RPMI8226 (cell line): ENCODE measurements around the gene KCNJ6.
"Not testable (repeated sequence)": the region's sequence is repeated elsewhere in the genome, so short reads cannot be mapped to it uniquely, and the experiment has no call there.

ENCODE experiments used
- DNase-seq: peaks from one replicate; pipeline ENCODE4 v3.0.0-alpha.2; 2015

KCNJ6 gene

DNA sequence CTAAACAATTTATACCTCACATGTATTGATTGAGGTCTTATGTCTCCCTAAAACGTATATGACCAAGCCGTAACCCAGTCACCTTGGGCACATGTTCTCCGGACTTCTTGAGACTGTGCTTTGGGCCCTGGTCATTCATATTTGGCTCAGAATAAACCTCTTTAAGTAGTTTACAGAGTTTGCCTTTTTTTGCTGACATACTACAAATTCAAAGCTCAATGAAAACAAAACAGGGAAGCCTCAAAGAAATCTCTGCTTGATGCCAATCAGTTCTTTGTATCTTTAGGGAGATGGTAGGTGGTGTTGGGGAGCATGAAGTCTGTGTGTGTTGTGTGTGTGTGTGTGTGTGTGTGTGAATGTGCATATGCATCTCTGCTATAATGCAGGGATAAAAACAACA is 247.0 kb downstream of the KCNJ6 start:
- DNase-seq, result no peak

DNA sequence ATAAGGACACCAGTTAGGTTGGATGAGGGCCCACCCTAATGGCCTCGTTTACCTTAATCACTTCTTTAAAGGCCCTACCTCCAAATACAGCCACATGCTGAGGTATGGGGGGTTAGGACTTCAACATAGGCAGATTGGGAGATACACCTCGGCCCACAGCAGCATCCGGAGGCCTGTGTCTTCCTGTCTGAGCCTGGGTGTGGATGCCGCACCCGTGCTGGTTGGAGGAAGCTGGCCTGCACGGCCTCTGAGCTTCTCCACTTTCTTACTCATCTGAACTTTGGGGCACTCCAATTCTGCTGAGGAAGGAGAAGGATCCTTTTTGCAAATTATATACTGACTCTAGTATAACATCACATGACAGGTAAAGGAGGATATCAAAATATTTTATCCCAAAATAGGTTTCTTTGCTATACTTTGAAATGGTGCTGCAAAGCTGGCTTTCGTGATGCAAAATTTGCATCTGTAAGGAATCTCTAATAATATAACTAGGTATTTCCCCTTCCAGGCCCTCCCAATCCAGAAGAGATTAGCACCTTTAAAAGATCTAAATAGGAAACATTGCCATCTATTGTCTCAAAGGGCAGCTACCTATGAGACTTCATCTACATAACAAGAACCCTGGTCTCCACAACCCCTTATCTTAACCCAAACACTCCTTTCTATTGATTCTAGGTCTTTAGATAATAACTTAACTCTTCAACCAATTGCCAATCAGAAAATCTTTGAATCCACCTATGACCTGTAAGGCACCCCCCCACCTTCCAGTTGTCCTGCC is 247.6 kb downstream of the KCNJ6 start:
- DNase-seq, result no peak

DNA sequence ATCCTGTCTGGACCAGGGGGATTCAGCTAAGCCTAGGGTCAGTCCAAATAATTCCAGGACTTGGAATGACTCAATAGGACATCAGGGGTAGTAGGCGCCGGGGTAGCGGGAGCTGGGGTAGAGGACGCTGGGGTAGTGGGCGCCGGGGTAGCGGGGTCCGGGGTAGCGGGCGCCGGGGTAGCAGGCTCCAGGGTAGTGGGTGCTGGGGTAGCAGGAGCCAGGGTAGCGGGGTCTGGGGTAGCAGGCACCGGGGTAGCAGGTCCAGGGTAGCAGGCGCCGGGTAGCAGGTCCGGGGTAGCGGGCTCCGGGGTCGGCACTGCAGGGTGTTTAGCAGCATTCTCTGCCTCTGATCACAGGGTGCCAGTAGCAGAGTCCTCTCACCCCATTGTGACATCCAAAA is 248.9 kb downstream of the KCNJ6 start:
- DNase-seq, result no peak

DNA sequence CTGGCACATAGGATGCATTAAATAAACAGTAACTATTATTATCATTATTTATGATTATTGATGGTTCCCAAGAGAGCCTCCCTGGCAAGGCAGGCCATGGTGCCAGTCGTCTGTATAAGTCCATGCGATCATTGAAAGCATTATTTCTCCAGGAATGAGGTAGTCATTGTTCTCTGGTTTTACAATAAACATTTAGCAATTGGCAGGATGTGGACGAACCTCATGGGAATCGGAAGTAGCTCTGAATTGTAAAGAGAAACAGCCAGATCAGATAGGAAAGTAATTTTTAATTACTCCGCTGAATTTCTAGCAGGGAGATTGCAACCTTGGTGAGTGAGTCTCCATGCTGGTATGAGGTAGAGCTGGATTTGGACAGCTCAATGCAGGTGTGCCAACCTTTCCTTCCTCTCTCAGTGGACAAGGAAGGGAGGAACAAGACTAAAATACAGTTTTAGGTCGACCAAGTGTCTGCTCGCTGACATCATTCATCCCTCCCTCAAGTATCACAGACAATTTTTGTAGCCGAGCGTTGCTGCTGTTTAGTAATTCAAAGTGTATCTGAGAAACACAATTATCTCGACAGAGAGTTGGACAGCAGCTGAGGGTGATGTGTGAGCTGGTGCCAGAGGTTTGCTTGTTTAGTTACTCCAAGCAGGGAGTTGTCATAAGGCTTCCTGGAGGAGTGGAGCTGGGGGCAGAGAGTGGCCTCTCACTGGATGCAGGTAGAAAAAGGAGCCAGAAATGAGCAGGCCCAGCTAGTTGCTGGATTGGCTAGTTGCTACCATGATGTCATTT is 250.8 kb downstream of the KCNJ6 start:
- no peak for DNase-seq

DNA sequence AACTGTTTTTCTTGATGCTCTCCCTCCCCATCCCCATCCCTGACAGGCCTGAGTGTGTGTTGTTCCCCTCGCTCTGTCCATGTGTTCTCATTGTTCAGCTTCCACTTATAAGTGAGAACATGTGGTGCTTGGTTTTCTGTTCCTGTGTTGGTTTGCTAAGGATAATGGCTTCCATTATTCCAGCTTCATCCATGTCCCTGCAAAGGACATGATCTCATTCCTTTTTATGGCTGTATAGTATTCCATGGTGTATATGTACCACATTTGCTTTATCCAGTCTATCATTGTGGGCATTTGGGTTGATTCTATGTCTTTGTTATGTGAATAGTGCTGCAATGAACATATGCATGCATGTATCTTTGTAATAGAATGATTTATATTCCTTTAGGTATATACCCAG is 254.0 kb downstream of the KCNJ6 start:
- not testable (repeated sequence) for DNase-seq

DNA sequence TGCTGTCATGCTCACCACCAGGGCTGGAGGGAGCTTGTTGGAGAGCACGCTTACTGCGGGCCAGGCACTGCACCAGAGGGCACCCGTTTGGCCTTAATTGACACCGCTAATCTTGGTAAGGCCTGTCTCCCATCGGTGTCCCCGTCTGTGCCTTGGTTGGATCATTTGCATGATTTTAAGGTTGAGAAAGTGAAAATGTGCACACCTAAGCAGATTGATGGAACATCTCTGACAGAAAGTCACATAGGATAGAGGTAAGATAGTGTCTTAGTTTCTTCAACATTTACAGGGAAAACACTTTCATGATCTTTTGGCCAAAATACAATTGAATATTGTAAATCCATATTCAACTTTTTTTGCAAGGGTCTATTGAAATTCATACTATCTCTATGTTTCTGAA is 255.5 kb downstream of the KCNJ6 start:
- no peak for DNase-seq

DNA sequence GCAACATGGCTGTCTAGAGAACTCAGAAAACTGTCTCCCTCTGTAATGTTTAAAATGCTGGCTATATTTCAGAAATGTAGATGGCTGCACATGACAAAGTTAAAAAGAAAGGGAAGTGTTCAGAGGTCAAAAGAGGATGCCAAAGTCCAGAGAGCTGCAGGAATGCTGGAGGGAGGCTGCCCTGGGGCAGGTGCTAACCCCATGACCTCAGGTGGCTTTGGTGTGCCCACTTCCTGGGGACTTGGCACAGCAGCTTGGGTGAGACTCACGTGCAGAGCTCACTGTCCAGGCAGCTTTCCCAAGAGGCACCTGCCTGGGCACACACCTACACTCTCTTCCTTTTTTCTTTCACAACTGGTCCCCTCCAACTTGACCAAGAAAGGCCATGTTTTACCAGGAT is 256.4 kb downstream of the KCNJ6 start:
- DNase-seq, result no peak

DNA sequence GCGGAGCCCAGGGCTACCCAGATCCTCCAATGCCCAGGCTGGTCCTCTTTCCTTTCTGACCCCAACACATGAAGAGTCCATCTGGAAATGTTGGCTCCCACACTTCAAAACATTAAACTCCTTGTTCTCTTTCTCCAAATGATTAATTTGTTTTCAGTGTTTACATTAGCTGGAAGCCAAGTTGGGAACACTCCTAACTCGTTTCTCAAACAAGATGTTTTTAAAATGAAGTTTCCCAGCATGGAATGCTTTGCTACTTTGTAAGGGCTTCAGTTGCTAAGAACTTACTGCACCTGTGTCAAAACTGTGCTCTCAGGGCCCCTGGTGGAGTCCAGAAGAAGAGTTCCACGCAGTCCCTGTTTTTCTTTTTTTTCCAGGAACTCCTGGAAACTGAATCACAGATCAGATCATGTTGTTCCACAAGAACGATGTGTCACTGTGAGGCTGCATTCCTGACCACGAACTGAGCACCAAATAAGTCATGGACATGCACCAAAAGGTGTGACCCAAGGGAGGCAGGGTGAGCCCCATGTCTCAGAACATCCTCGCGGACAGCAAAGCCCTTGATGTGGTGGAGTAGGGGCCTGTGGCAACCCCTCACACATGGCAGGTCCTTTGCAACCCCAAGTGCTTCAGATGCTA is 257.3 kb downstream of the KCNJ6 start:
- DNase-seq, result no peak

DNA sequence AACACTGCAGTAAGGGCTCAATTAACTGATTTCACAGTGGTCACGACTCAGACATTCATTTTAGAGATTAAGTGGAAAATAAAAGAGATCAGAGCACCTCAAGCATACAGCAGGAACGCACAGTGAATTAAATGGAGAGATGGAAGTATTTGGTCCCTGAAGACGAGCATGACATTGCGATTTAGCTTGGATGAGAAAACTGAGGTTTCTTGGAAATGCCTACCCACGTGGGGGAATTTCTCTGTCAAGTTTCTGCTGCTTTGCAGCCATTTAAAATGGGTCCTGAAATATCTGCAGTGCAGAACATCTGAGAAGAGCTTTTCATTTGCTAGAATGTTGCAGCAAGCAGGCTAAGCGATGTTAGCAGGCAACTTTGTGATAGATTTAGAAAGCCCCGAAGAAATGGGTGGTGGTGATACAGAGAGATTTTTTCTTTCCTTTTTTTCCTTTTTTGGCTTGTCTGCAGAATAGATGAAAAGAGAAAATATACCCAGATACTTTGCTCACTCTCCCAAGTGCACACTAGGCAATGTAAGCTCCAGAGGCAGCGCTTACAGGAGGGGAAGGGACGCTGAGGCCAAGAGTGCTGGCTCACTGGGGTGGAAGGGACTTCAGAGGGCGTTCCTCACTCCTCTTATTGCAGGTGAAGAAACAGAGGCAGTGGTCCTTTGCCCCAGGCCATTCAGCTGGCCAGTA is 258.0 kb downstream of the KCNJ6 start:
- no peak for DNase-seq

DNA sequence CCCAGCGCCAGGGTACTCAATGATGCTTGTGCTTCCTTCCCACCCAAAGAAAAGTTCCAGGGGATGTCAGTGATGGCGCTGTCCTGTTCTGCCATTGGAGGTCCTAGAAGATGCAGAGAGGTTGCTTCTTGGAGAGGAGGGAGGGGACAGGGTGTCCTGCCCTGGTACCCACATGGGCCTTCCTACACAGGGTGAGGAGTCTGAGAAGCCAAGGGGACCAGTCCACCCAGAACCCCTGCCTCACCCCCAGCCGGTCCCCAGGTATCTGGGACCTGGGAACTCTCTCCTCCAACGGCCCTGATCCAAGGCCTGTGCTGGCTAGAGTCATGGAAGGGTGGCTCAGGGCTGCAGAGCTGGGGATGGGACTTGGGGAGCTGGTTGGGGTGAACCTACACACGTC is 259.4 kb downstream of the KCNJ6 start:
- DNase-seq, result no peak

DNA sequence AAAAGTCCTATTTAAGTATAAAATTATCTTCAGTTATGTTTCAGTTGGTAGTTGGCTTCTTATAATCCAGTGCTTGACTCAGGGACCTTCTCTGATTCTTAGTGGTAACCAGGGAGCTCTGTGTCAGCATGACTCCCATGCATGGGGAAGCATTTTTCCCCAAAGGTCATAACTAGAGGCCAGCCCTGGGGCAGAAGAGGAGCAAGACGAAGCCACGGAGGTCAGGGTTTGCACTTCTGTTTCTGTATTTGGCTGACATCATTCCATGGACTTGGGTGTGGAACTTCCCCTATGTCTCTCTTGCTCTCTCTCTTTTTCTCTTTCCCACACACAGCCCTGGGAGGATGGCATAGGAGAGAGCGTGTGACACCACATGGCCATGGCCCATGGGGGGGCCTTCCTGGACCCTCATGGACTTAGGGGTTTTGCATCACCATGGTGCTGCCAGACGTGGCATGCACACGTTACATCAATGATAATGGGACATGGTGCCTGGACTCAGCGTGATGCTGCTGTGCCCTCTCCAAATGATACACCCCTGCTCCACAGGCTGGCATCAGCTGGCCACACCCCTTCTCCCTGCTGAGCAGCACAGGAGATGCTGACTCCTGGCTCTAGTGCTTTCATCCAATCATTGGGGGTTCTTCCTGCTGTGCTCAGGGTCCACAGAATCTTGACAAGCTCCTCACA is 260.5 kb downstream of the KCNJ6 start:
- no peak for DNase-seq

DNA sequence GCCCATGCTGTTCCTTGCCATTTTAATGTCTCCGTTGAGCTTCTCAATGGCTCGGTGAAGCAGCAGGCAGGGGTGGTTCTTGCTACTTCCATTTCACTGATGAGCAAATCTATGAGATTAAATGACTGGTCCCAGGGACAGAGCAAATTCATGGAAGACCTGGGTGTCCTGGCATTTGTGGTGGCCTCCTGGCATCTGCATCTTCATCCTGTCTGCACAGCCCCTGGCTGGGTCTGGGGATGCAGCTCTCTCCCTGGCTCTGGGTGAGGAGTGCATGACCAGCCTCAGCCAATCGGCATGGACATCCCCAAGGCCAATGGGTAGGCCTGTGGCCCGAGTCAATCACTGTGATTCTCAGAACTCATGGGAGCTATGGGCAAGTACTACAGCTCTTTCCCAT is 261.7 kb downstream of the KCNJ6 start:
- DNase-seq, result no peak

DNA sequence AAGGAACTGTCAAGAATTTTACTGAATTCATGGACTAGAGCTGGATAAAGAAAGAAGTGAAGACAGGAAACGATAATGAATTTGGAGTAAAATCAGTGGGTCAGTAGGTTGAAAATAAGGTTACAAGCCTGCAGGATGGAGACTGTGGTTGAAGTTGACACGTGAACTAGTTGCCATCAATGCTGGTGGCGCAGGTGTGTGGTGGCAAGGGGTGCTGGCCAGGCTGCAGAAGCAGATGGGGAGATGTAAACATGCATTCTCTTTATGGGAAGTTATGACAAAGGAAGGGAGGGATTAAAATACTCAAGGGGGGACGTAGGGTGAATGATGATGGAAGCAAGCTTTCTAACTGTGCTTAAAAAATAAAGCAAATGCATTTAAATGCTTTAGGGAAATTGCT is 263.1 kb downstream of the KCNJ6 start:
- DNase-seq, result no peak

DNA sequence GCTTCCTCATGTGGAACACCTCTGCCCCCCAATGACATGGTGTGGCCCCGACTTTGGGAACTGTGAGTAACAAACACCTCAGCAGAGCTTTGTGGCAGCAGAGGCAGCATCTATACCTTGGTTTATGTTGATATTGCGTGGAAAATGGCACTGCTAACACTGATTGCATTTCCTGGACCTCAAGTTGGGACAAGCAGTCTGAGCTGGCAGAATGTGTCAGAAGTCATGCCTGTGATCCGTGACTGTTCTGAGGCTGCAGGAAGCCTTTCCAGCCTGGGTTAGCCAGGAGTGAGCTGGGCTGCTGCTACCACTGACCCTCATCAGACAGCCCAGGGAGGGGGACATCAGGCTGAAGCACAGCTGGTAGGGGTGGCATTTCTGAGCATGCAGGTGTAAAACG is 268.5 kb downstream of the KCNJ6 start:
- DNase-seq, result no peak

DNA sequence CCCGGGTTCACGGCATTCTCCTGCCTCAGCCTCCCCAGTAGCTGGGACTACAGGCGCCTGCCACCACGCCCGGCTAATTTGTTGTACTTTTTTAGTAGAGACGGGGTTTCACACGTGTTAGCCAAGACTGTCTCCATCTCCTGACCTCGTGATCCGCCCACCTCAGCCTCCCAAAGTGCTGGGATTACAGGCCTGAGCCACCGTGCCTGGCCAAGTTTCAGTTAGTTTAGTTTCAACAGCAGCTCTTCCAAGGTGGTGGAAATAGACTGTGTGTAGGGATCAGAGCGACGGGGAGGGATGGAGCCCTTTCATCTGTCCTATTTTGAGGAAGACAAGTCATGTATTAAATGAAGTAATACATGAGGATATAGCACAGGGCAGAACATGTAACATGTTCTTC is 269.5 kb downstream of the KCNJ6 start:
- DNase-seq, result not testable (repeated sequence)

DNA sequence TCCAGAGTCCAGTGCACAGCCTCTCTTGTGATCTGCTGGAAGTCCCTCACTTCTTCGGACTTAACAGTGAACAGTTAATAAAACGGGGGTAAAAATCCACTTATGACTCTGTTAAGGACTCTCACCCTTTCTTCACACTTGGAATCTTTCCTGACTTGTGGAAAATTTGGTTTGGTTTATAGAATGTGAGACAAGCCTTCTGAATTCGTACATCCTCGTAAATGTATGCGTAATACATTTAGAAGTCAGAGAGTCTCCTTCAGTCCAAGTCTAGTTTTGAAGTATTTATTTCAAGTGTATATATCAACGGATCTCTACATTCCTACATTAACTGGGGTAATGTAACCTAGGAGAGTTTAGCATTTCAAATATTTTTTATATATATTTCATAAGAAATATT is 270.4 kb downstream of the KCNJ6 start:
- DNase-seq, result no peak

DNA sequence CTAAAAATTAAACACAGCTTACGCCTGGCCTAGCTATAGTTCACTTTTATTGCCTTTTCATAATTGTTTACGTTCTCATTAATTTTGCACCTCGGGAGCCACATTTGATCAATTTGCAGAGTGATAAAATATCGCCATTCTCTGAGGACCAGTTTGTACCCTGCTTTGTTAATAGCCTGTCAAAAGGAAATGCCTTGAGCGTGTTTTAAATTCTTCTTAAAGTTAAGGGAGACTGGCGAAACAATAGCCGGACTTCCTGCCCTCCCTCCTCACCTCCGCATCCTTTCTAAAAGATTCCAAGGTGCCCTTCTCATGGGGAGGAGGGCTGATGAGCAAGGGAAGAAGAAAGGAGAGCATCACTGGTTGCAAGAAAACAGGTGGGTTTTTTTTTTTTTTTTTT is 271.6 kb downstream of the KCNJ6 start:
- no peak for DNase-seq

DNA sequence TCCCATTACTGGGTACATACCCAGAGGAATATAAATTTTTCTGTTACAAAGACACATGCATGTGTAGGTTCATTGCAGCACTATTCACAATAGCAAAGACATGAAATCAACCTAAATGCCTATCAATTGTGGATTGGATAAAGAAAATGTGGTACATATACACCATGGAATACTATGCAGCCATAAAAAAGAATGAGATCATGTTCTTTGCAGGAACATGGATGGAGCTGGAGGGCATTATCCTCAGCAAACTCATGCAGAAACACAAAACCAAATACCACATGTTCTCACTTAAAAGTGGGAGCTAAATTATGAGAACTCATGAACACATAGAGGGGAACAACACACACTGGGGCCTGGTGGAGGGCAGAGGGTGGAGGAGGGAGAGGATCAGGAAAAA is 272.4 kb downstream of the KCNJ6 start:
- not testable (repeated sequence) for DNase-seq

DNA sequence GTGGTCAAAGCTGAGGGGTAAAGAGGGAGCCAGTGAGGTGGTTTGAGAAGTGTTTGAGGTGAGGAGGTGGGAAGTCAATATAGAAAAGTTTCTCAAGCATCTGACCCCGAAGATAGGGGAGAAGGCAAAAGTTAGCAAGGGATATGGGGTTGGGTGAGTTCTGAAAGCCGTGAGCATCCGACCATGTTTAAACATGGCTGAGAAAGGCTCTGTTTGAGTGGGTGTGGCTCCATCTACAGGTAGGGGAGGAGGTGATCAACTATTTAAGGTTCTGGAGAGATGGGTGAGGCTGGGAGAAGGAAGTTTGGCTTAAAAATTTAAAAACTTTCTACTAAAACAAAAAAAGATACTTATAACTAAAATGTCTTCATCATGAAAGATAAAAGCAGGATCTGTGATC is 273.8 kb downstream of the KCNJ6 start:
- peak; percentile 49 for DNase-seq

DNA sequence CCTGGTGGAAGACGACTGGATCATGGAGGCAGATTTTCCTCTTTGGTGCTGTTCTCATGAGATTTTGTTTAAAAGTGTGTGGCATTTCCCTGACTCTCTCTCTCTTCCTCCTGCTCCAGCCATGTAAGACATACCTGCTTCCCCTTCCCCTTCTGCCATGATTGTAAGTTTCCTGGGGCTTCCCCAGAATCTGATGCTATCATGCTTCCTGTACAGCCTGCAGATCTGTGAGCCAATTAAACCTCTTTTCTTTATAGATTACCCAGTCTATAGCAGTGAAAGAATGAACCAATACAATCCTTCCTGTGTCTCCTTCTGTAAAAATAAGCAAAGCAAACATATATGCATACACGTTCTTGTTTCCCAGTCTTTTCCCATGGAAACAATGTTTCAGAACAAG is 276.5 kb downstream of the KCNJ6 start:
- no peak for DNase-seq

DNA sequence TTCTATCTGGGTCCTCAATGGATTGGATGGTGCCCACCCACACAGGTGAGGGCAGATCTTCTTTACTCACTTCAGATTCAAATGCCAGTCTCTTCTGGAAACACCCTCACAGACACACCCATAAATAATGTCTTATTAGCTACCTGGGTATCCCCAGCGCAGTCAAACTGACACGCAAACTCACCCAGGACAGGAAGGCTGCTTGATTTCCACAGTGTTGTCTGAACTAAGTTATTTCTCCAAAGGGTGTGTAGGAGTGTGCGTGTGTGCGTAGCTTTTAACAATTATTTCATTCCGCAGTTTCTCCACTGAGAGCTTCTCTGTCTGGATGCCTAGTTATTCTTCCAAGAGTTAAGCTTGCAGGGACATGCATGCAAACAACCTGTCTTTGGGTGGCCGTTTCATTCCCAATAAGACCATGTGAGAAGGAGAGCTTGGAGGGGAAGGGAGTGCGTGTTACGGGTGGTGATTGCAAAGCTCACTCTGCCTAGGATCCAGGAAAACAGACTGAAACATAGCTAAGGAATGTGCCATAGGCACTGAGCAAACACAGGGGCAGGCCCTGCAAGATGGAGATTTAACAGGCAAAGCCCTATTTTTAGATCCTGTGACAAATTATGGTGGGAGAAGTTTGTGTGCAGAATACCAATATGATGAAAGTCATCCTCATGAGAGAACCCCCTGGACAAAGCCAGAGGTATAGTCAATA is 280.0 kb downstream of the KCNJ6 start:
- no peak for DNase-seq
